Skeletal muscle tissue (tissue), 4 donors: Measurements from ENCODE around the gene STK32B. TPM values are rescaled to one million over a fixed set of nuclear protein-coding genes. Genes with fewer than 3 reads are reported as not detected.
"Not testable (repeated sequence)": the region's sequence is repeated elsewhere in the genome, so short reads cannot be mapped to it uniquely, and the experiment has no call there.

Source experiments
- H3K27ac ChIP-seq: one replicate; pipeline ENCODE4 v1.7.0; 2013; ENCODE audit warnings: mild to moderate bottlenecking, low read depth, low read length, inconsistent platforms
- H3K27me3 ChIP-seq, 3 donors: one replicate each; pipeline ENCODE4 v1.7.0; 2013; ENCODE audit warnings: low read length in 3 of 3; ENCODE audit not compliant: control insufficient read depth in 3 of 3, insufficient read depth in 3 of 3
- H3K36me3 ChIP-seq, 3 donors: one replicate each; pipeline ENCODE4 v1.7.0; 2013; ENCODE audit warnings: low read length in 3 of 3; ENCODE audit not compliant: control insufficient read depth in 3 of 3, insufficient read depth in 3 of 3
- H3K4me1 ChIP-seq, 3 donors: one replicate each; pipeline ENCODE4 v1.7.0; 2013; ENCODE audit warnings: low read length in 3 of 3, mild to moderate bottlenecking in 3 of 3; ENCODE audit not compliant: control insufficient read depth in 3 of 3, insufficient read depth in 3 of 3
- H3K4me3 ChIP-seq, 3 donors: one replicate each; pipeline ENCODE4 v1.7.0; 2013; ENCODE audit warnings: low read length in 3 of 3
- H3K9ac ChIP-seq, 3 donors: one replicate each; pipeline ENCODE4 v1.7.0; 2013; ENCODE audit warnings: low read length in 3 of 3, mild to moderate bottlenecking in 3 of 3, moderate library complexity in 2 of 3, low read depth in 1 of 3
- H3K9me3 ChIP-seq, 3 donors: one replicate each; pipeline ENCODE4 v1.7.0; 2013; ENCODE audit warnings: low read length in 3 of 3; ENCODE audit not compliant: control insufficient read depth in 3 of 3
- total RNA-seq: library from RNA; depleted of rRNA; stranded (reverse); fragments of >200 nt; gene quantifications from one replicate; pipeline ENCODE4 v1.2.3, GENCODE V29; 2014
- donor health status: Osteomylitis.

Gene STK32B
- total RNA-seq, 1 donor from 2014 or later, result 5.7 TPM

- Histone ChIP-seq H3K4me3 (no peak overlapping the region), H3K9ac (no peak overlapping the region), H3K27me3 (peaks cover 13 to 28% (median 23%) of the 10 kb centered on the region in 3 donors), H3K36me3 (no peaks in the 10 kb centered on the region), H3K27ac (no peak overlapping the region), H3K4me1 (peaks cover 3 to 17% (median 12%) of the 10 kb centered on the region in 3 donors), H3K9me3 (no peaks in the 10 kb centered on the region)
These were observed 3.3 kb downstream of the STK32B start for GRCh38 chr4:5054532-5054931.

- Histone ChIP-seq H3K9ac (no peak overlapping the region), H3K27me3 (peaks cover 12 to 26% (median 21%) of the 10 kb centered on the region in 3 donors), H3K27ac (no peak overlapping the region), H3K4me3 (no peak overlapping the region), H3K9me3 (no peaks in the 10 kb centered on the region), H3K36me3 (no peaks in the 10 kb centered on the region), H3K4me1 (peaks cover 3 to 17% (median 12%) of the 10 kb centered on the region in 3 donors)
These were observed 4.1 kb downstream of the STK32B start for GRCh38 chr4:5055411-5055810.

- no peak overlapping the region for H3K27ac ChIP-seq
- H3K4me1 ChIP-seq, result no peaks in the 10 kb centered on the region
- no peak overlapping the region for H3K9ac ChIP-seq
- no peaks in the 10 kb centered on the region for H3K27me3 ChIP-seq
- no peak overlapping the region for H3K4me3 ChIP-seq
- H3K36me3 ChIP-seq, result no peaks in the 10 kb centered on the region
- H3K9me3 ChIP-seq, result peaks cover 0 to 5% (median 0%) of the 10 kb centered on the region in 3 donors
These were observed 14.8 kb downstream of the STK32B start for GRCh38 chr4:5066101-5066500.

DNA sequence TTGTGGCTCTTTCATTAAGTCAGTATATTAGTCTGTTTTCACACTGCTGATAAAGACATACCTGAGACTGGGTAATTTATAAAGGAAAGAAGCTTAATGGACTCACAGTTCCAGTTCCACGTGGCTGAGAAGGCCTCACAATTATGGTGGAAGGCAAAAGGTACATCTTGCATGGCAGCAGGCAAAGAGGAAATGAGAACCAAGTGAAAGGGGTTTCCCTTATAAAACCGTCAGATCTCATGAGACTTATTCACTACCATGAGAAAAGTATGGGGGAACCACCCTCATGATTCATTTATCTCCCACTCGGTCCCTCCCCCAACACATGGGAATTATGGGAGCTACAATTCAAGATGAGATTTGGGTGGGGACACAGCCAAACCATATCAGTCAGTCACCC lies 15.7 kb downstream of the STK32B start:
- H3K36me3 ChIP-seq, H3K4me1 ChIP-seq, H3K9me3 ChIP-seq, H3K9ac ChIP-seq, H3K27ac ChIP-seq, H3K4me3 ChIP-seq, H3K27me3 ChIP-seq: not testable (repeated sequence)

DNA sequence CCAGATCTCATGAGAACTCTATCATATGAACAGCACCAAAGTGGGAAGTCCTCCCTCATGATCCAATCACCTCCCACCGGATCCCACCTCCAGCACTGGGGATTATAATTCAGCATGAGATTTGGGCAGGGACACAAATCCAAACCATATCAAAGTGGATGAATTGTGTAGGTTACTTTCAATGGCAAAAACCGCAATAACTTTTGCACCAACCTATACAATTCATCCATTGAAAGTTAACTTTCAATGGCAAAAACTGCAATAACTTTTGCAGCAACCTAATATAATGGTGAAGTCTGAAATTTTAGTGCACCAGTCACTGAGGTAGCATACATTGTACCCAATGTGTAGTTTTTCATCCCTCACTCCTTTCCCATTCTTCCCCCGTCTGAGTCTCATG lies 16.6 kb downstream of the STK32B start:
- Histone ChIP-seq H3K9me3 (peaks cover 0 to 5% (median 0%) of the 10 kb centered on the region in 3 donors), H3K4me3 (no peak overlapping the region), H3K36me3 (no peaks in the 10 kb centered on the region), H3K9ac (no peak overlapping the region), H3K4me1 (no peaks in the 10 kb centered on the region), H3K27me3 (no peaks in the 10 kb centered on the region), H3K27ac (no peak overlapping the region)

GRCh38 chr4:5069901-5070300 lies 18.6 kb downstream of the STK32B start:
- no peak overlapping the region for H3K9ac ChIP-seq
- H3K9me3 ChIP-seq, result peaks cover 0 to 5% (median 0%) of the 10 kb centered on the region in 3 donors
- no peak overlapping the region for H3K27ac ChIP-seq
- no peaks in the 10 kb centered on the region for H3K36me3 ChIP-seq
- no peaks in the 10 kb centered on the region for H3K27me3 ChIP-seq
- H3K4me1 ChIP-seq, result no peaks in the 10 kb centered on the region
- H3K4me3 ChIP-seq, result no peak overlapping the region

- H3K4me1 ChIP-seq, result no peaks in the 10 kb centered on the region
- H3K4me3 ChIP-seq, result no peak overlapping the region
- H3K9me3 ChIP-seq, result peaks cover 0 to 5% (median 3%) of the 10 kb centered on the region in 3 donors
- no peaks in the 10 kb centered on the region for H3K36me3 ChIP-seq
- H3K9ac ChIP-seq, result no peak overlapping the region
- H3K27me3 ChIP-seq, result no peaks in the 10 kb centered on the region
- H3K27ac ChIP-seq, result no peak overlapping the region
These were observed 21.7 kb downstream of the STK32B start for GRCh38 chr4:5072948-5073347.

DNA sequence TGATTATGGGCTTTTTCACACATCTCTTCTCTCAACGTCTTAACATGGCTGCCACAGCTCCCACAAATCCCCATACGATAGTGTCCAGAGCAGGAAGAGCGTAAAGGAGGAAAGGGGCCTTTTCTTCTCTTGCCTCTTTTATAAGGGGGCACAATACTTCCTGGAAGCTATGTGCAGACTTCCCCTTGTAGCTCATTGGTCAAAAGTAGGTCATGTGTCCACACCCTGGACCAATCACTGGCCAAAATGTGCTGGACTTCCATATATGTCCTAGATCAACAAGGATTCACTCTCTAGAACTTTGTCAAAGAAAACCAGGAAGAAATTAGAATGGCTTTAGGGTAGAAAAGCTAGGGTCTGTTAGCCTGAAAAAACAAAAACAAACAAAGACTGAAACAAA lies 26.7 kb downstream of the STK32B start:
- no peaks in the 10 kb centered on the region for H3K36me3 ChIP-seq
- H3K4me3 ChIP-seq, result no peak overlapping the region
- H3K9me3 ChIP-seq, result peaks cover 0 to 6% (median 3%) of the 10 kb centered on the region in 3 donors
- H3K4me1 ChIP-seq, result no peaks in the 10 kb centered on the region
- H3K27ac ChIP-seq, result no peak overlapping the region
- H3K9ac ChIP-seq, result no peak overlapping the region
- H3K27me3 ChIP-seq, result no peaks in the 10 kb centered on the region

DNA sequence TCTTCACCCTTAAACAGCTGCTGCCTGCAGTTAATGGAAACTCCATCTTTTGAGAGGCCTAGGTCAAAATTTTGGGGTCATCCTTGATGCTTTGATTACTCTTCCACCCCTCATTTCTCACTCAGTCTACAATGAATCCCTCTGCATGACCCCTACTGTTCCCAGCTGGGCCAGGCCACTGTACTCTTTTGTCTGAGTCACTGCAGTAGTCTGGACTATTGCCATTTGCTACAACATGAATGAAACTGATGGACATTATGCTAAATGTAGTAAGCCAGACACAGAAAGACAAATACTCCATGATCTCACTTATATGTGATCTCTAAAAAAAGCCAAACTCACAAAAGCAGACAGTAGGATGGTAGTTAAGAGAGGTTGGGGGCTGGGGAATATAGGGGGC lies 28.3 kb downstream of the STK32B start:
- Histone ChIP-seq H3K27ac (no peak overlapping the region), H3K9ac (no peak overlapping the region)

DNA sequence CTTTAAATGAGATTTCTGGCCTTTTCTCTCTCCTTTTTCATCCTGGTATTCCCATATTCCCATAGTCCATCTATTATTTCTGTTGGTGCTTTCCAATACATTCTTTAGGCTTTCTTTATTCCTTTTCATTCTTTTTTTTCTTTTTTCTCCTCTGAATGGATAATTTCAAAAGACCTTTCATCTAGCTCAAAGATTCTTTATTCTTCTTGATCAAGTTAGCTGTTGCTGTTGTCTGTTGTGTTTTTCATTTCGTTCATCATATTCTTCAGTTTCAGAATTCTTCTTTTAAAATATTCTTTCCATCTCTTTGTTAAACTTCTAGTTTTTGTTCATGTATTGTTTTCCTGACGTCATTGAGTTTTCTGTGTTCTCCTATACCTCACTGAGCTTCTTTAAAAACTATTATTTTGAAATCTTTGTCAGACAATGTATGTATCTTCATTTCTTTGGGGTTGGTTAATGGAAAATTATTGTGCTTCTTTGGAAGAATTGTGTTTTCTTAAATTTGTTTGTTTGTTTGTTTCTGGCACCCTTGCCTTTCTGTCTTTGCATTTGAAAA lies 30.2 kb downstream of the STK32B start:
- H3K9ac ChIP-seq, result no peak overlapping the region
- H3K4me1 ChIP-seq, result no peaks in the 10 kb centered on the region
- no peak overlapping the region for H3K27ac ChIP-seq
- no peaks in the 10 kb centered on the region for H3K27me3 ChIP-seq
- H3K36me3 ChIP-seq, result no peaks in the 10 kb centered on the region
- peaks cover 2 to 13% (median 3%) of the 10 kb centered on the region in 3 donors for H3K9me3 ChIP-seq
- no peak overlapping the region for H3K4me3 ChIP-seq

More for the DNA sequence above, 28.3 kb downstream of the STK32B start:
- H3K9me3 ChIP-seq, result peaks cover 0 to 6% (median 3%) of the 10 kb centered on the region in 3 donors
- H3K4me3 ChIP-seq, result no peak overlapping the region
- H3K27me3 ChIP-seq, result no peaks in the 10 kb centered on the region
- no peaks in the 10 kb centered on the region for H3K36me3 ChIP-seq
- no peaks in the 10 kb centered on the region for H3K4me1 ChIP-seq
